ENCODE results near the gene NUDT19.
"Not testable (repeated sequence)": the region's sequence is repeated elsewhere in the genome, so short reads cannot be mapped to it uniquely, and the experiment has no call there.

Gene NUDT19

DNA sequence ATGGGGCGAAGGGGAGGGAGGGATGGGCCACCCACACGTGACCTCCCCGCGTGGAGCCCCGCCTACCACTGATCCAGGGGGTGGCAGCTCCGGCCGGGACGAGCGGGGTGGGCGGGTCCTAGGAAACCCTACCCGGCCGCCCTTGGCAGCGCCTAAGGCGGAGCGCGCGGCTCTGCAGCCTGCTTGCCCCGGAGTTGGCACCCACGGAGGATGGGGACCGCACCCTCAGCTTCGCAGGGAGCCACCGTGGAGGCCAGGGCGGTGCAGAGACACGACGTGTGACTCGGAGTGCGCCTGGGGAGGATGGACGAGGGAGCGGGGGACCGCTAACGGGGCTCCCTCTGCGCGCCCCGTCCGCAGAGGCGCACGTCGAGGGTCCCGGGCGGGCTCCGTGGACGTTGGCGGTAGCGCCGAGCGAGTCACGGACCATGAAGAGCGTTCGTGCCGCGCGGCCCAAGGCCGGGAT, 15.9 kb upstream of the NUDT19 start, which contains the start of gene RGS9BP:
RGS9BP (plus strand) TSS at position 129 of the 466 bp plus-strand sequence. CDS start 416 bp downstream, outside the sequence.
- peak; percentile 60 for DNase-seq

DNA sequence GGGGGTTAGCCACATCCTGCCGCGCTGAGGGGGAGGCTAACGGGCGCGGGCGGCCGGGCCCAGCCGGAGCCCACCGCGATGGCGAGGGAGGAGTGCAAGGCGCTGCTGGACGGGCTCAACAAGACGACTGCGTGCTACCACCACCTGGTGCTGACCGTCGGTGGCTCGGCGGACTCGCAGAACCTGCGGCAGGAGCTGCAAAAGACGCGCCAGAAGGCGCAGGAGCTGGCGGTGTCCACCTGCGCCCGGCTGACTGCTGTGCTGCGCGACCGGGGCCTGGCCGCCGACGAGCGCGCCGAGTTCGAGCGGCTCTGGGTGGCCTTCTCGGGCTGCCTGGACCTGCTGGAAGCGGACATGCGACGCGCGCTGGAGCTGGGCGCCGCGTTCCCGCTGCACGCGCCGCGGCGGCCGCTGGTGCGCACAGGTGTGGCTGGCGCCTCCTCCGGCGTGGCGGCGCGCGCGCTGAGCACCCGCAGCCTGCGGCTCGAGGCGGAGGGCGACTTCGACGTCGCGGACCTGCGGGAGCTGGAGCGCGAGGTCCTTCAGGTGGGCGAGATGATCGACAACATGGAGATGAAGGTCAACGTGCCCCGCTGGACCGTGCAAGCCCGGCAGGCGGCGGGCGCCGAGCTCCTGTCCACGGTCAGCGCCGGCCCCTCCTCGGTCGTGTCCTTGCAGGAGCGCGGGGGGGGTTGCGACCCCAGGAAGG, 15.3 kb upstream of the NUDT19 start:
- no peak for DNase-seq

DNA sequence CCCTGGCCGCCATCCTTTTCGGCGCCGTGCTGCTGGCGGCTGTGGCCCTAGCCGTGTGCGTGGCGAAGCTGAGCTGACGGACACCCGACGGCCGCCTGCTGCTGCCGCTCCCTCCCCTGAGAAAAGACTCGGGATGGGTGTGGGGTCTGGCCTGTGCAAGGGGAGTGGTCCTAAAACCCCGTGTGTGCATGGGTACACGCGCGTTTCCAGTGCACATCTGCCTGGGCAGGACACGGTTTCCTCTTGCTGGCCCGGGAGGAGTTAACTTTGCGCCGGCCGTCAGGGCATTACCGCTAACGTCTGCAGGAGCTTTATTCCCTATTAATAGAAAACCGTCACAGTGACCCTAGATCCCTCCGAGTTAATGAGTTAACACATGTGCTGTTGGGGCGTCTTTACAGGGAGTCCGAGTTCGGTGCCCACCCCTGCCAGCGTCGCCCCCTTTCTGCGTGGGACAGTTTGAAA, 14.7 kb upstream of the NUDT19 start:
- DNase-seq = no peak

- no peak for DNase-seq
Observed at GRCh38 chr19:32677657-32678056, 14.0 kb upstream of the NUDT19 start.

- DNase-seq = no peak
Observed at GRCh38 chr19:32680986-32681385, 10.6 kb upstream of the NUDT19 start.

GRCh38 chr19:32682317-32682716, 9.3 kb upstream of the NUDT19 start:
- no peak for DNase-seq

DNA sequence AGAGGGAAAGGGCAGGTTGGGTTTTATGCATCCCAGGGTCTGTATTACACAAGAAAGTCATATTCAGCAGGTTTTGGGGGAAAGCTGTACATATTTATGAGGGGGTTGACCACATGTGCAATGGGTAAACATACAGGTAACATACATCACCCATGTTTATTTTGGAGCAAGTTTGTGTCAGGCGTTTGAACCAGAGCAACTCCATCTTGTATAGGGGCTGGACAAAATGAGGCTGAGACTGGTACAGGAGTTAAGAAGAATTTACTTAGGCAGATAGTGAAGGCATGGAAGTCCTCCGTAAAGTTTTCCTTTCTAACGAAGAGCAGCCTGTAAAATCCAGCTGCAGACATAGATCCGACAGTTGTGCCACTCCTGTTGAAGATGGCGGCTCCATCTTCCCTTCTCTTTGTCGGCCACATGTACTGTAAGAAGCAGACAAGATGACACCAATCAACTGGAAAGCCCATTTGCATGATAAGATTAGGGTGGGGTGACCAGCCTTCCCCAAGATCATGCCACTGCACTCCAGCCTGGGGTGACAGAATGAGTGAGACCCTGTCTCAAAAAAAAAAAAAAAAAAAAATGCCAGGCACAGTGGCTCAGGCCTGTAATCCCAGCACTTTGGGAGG, 4.7 kb upstream of the NUDT19 start:
- DNase-seq = no peak

DNA sequence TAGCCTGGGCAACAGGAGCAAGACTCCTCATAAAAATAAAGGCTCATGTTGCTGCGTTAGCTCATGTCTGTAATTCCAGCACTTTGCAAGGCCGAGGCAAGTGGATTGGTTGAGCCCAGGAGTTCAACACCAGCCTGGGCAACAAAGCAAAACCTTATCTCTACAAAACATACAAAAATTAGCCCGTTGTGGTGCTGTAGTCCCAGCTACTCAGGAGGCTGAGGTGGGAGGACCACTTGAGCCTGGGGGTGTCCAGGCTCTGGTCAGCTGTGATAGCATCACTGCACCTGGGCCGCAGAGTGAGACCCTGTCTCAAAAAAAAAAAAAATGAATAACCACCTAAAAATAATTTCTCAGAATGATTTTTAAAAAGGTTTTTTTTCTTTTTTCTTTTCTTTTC, 3.9 kb upstream of the NUDT19 start:
- no peak for DNase-seq

- DNase-seq = no peak
Observed at GRCh38 chr19:32688311-32688710, 3.3 kb upstream of the NUDT19 start.

- DNase-seq = peak; percentile 57
Observed at GRCh38 chr19:32691952-32692726, 518 bp downstream of the NUDT19 start.

- DNase-seq = no peak
Observed at GRCh38 chr19:32692727-32693061, 1.1 kb downstream of the NUDT19 start.

GRCh38 chr19:32693151-32694108, 1.8 kb downstream of the NUDT19 start:
- not testable (repeated sequence) for DNase-seq

DNA sequence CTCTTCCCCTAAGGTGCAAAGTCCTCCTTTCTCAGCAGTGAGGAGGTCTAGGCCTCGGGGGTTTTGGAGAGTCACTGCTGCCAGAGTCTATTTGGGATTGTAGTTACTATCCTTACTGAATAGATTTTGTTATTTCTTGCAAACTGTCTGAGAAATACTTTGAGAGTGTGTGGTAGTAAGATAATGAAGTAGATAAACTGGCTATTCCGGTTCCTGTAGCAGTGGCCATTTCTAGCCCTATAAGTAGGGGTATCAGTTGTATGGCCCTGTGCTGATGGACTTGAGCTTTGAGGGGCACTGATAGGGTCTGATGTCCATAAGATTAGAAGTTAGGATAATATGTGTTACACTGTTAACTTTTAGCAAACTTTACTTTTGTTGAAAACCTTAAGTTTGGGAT, 2.7 kb downstream of the NUDT19 start:
- DNase-seq = not testable (repeated sequence)

DNA sequence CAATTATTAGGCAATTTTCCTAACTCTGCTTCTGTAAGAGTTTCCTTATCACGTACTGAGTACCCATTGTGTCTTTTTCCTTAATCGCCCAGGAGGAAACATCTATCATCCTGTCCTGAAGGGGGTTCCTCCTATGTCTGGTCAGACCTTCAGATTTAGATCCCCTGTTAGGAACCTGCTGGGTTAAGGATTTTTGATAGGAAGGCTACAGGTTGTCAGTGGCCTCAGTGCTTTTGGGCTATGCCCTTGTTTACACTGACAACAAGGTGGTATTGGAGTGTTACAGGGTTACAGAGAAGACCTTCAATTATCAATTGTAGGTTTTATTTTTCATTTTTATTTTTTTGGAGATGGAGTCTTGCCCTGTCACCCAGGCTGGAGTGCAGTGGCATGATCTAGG, 3.2 kb downstream of the NUDT19 start:
- not testable (repeated sequence) for DNase-seq

GRCh38 chr19:32695506-32695905, 3.9 kb downstream of the NUDT19 start:
- not testable (repeated sequence) for DNase-seq

GRCh38 chr19:32696771-32697170, 5.2 kb downstream of the NUDT19 start:
- DNase-seq = not testable (repeated sequence)

GRCh38 chr19:32700129-32700528, 8.5 kb downstream of the NUDT19 start:
- DNase-seq = not testable (repeated sequence)

GRCh38 chr19:32702010-32702409, 10.4 kb downstream of the NUDT19 start:
- DNase-seq = no peak

DNA sequence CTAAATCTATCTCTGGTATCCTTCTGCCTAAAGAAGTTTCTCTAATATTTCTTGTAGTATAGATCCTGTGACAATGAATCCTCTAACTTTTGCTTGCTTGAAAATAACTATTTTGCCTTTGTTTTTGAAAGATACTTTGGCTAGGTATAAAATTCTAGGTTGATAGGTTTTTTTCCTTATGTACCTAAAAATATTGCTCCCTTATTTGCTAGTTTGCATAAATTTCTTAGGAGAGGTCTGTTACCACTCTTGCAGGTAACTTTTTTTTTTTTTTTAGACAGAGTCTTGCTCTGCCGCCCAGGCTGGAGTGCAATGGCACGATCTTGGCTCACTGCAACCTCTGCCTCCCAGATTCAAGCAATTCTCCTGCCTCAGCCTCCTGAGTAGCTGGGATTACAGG, 12.4 kb downstream of the NUDT19 start:
- DNase-seq = not testable (repeated sequence)

DNA sequence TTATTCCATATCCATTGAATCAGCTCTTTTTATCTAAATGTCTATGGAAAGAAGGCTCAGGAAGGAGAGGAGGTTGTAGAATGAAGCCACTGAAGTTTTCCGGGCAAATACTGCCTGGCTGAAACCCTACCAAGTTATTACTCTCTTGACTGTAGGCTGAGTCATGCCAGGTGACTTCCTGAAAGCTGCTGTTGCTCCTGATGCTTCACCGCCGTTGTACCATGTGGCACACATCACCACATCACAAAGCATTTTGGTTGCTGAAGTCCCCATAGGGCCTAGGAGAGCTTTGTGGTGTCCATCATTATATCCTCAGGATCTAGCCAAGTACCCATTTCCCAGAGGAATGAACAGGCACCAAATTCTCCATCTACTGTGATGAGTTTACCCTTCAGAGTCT, 16.8 kb downstream of the NUDT19 start:
- no peak for DNase-seq

DNA sequence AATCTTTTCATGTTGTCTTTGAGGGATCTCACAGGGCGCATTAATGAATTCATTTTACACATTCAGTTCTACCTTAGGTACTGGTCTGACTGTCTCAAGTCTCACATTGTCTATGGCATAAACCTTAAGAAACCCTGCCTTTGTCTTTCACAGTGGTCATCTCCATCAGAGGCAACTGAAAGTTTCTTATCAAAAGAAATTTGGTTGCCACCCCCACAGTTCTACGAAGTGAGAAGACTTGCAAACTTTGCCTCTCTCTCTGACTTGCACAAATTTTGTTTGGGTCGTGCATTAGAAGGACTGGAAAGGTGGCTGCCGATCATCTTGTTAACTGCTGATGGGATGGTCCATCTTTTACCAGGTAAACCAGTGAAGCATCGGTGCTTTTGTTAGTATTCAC, 17.4 kb downstream of the NUDT19 start:
- no peak for DNase-seq

GRCh38 chr19:32711747-32712146, 20.1 kb downstream of the NUDT19 start:
- no peak for DNase-seq

All from fibroblast of upper back skin (primary cell).